NCI-H2196 (cell line): ENCODE data around the gene COX7A2L.

Source experiments
- DNase-seq: peaks from one replicate; lab custom pipeline; 2025; ENCODE audit not compliant: unreplicated experiment; lab: John Stamatoyannopoulos, UW

The COX7A2L gene

DNA sequence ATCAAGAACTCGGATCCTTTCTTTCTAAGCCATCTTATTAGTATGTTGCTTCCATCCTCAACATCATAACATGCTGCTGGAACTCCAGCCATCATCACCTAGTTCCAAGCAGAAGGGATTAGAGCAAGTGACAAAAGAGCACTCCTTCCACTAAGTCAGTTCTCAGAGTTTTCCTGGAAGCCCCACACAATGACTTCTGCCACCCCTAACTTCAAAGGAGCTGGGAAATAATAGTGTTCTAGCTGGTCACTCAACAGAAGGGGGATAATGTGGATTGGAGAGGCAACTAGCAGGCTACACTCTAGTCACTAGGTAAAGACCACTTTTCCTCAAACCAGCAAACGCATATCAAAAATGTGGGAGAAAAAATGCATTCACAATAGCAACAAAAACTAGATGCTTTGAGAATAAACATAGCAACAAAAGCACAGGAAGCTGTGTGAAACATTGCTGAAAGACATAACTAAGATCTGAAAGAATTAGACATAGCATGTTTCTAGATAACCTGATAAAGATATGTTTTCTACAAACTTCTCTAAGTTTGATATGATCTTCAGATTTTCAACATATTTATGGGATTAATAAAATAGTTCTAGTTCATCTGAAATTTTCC, 39.5 kb downstream of the COX7A2L start:
- DNase-seq: no peak

DNA sequence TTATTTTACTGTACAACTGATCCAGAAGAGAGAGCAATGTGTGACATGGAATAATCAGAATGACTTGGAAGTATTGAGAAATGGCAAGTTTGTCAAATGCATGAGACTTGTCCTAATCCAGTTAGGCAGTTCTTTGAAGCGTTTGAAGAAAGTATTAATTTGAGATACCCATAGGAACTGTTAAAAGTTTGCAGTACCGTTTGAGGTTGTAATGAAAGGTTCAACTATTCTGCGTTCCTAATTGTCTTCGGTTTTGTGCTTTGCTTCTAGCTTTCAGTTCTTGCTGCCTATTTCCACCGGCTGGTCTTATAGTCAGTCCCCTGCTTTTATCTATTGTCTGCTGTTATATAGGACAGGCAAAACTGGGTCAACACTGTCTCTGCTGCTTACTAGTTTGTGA, 41.8 kb downstream of the COX7A2L start:
- no peak for DNase-seq

DNA sequence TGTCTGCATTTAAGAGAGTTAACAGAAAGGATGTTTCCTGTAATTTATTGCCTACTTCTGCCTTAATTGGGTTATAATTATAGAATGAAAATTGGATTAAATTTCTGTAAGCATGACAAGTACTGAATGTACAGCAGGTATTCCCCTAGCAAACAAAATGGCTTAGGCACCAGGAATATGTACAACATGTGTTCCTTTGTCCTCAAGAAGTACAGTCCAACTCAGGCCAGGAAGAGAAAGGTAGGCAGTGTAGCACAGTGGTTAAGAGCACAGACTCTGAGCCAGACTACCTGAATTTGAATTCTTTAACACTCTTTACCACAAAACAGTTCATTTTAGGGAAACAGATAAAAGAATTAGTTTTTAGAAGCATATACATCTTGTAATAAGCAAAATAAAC, 43.1 kb downstream of the COX7A2L start:
- no peak for DNase-seq

DNA sequence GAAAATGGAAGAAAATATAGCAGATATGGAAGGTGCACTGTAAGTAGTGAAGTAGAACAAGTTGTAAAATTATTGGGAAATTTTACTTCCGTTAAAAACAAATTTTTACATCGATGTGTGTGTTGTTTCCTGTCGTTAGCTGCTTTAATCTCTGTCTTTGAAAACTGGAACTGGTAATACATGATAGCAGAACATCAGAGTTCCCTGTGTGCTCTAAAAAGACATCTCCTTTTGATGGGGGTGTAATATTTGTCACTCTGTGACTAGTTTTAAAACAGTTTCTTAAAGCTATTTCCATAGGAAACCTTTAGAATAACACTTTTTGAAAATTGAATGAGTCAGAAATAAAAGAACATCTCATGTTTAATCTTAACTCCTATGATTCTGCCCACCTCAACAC, 43.5 kb downstream of the COX7A2L start:
- DNase-seq: no peak

DNA sequence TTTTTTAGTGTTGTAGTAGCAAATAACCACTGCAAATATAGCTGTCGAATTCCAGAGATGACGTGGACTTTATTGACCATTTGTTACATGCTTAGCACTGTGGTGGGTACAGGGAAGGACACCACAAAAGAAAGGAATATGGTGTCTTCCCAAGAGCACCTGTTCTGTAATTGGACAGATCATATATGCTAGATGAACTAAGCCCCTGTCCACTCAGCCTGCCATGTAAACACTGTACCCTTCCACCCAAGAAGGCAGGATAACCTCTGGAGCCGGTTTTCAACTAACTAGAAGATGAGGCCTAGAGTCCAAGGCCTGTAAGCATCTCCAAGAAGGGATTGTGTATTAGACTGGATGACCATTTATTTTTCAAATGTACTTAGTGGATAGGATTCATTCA, 44.1 kb downstream of the COX7A2L start:
- no peak for DNase-seq

DNA sequence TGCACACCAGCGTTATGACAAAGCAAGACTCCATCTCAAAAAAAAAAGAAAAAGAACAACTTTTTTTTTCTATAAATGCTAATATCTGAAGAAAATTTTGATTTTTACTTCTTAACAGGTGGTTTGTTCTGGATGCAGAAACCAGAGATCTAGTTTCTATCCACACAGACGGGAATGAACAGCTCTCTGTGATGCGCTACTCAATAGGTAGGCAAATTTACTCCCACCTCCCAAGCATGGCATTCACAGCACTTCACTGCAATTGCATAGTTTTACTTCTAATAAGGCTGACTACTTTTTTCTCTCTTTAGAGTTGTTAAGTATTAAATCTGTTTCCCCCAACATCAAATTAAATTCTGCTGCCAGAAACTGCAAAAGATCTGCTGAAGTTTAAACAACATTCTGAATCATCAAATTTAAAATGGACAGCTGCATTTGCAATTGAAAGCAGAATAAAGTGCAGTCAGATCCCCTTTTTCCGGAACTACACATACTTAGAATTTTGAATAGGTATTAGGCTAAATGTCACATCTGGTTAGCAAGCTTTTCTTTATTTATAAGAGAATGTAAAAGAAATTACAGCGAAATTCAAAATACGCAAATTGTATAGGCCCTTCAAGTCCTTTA, 45.1 kb downstream of the COX7A2L start:
- no peak for DNase-seq

DNA sequence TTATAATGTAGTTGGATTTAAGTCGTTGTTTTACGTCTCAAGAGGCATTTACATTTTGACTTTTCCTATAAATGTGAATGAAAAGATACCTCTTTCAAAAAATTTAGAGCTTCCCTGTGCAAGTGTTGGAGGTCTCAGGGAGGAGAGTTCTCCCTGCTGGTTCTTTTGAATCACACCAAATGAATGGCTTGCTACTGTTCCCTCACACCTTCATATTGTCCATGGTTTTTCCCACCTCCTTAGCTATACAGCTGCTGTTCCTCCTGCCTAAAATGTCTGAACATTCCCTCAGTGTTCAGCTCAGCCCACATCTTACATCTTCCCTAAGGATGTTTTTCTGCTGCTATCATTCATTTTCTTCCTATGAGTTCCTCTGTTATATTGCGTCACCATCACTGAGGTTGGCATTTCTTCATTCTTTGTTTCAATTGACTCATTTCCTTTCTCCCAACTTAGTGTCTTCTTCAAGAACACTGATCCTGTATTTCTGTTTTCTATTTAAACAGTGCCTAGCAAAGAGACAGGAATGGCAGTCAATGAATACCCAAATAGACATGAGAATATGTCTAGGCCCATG, 46.0 kb downstream of the COX7A2L start:
- no peak for DNase-seq

DNA sequence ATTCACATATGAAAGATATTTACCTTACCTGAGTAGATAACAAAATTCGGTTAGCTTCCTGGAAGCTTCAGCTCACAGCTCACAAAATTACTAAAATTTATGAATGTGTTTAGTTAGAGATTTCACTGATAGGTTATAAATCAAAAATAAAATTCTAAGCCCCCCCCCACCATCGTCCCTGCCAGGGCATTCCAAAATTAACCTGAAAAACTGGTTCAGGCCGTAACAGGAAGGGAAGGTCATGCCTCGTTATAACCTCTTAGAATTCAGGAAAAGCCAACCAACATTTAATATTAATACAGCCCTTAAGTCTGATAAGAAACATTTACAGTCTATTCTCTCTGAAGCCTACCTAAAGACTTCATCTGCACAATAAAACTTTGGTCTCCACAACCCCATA, 48.9 kb downstream of the COX7A2L start:
- DNase-seq: no peak

DNA sequence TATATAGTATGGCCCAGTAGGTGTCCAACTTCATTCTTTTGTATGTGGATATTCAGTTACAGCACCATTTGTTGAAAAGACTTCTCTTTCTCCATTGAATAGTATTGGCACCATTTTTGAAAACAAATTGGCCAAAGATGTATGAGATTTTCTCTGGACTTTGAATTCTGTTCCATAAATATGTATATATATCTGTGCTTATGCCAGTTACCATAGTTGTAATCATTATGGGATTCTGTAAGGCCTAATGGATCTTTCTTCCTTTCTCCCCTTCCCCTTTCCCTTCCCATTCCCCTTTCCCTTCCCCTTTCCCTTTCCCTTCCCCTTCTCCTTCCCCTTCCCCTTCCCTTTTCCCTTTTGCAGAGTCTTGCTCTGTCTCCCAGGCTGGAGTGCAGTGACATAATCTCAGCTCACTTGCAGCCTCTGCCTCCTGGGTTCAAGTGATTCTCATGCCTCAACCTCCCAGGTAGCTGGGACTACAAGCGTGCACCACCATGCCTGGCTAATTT, 51.0 kb downstream of the COX7A2L start:
- DNase-seq: no peak

DNA sequence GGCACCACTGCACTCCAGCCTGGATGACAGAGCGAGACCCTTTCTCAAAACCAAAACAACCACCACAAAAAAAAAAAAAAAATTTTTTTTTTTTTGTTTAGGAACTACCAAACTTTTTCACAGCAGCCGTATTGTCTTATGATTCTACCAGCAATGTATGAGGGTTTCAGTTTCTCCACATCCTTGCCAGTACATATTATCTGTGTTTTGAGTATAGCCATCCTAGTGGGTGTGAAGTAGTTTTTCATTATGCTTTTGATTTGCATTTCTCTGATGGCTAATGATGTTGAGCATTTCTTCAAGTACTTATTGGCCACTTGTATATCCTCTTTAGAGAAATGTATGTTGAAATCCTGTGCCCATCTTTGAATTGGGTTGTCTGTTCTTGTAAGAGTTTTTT, 51.7 kb downstream of the COX7A2L start:
- no peak for DNase-seq

DNA sequence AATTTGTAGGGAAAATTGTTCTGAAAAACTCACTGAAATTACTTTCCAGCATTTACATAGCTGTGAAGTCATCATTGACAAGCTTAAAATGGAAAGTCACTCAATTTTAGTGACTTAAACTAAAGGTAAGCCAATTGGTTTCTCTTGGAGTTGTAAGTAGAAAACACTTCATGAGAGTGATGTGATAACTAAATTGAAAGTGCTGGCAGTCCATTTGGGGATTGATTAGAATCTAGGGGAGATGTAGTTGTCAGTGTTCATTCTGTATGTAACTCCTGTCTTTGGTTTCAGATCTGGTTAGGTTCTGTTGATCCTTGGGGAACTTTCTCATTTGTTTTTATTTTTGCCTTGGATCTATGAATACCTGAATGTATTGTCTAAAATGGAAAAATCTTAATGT, 53.8 kb downstream of the COX7A2L start:
- no peak for DNase-seq

DNA sequence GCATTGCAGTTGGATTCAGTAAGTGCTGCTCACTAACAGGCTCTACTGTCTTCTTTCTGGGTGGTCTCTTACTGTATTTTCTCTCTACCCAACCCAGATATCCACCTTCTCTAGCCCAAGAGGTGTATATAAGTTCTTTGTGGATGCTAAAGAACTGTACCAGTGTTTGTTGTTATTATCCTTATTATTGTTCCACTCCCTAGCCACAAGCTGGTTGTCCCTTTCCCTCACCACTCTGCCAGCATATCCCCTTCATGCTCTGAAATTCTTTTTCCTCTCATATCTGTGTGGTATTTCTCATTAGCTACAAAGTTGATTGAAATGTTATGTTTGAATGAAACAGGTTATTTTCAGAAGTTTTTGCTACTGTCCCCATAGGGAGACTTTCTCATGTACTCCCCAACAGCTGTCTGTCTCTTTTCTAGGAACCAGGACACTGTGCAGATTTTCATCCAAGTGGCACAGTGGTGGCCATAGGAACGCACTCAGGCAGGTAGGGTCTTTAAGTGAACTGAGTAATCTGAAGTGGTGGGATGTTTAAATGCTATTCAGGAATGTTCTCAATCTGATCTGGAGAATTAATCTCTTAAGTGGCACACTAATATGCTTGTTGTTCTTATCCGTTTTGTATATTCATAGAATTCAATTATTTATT, 56.8 kb downstream of the COX7A2L start:
- DNase-seq: no peak

DNA sequence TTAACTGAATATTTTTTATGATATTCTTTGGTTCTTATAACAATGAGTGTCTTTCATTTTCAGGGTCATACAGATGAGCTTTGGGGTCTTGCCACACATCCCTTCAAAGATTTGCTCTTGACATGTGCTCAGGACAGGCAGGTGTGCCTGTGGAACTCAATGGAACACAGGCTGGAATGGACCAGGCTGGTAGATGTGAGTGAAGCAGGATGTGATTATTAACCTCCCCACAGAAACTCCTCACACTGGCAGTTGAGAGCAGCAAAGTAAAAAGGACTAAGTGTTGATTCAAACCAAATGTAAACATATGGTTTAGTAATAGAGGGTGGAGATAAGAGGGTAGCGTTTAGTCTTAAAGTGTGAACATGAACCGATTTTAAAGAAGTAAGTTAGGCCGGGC, 57.8 kb downstream of the COX7A2L start:
- no peak for DNase-seq

DNA sequence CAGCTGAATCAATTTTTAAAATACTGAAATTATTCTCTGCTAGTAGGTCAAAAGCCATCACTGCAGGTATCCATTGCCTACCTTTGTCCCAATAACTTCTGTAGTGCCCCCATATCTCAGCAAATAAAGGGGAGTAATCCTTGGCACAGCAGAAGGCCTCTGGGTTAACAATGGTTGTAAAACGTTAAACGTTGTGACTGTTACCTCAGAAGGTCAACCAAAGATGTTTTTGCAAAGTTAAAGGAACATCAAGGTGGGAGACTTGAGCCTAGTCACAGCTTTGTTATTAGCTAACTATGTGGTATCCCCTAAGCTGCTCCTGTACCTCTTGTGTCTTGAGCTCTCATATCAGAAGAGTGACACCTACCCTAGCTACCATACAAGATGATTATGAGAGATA, 60.5 kb downstream of the COX7A2L start:
- no peak for DNase-seq
